ENCODE measurements around the gene PIP4K2C.

Gene PIP4K2C

DNA sequence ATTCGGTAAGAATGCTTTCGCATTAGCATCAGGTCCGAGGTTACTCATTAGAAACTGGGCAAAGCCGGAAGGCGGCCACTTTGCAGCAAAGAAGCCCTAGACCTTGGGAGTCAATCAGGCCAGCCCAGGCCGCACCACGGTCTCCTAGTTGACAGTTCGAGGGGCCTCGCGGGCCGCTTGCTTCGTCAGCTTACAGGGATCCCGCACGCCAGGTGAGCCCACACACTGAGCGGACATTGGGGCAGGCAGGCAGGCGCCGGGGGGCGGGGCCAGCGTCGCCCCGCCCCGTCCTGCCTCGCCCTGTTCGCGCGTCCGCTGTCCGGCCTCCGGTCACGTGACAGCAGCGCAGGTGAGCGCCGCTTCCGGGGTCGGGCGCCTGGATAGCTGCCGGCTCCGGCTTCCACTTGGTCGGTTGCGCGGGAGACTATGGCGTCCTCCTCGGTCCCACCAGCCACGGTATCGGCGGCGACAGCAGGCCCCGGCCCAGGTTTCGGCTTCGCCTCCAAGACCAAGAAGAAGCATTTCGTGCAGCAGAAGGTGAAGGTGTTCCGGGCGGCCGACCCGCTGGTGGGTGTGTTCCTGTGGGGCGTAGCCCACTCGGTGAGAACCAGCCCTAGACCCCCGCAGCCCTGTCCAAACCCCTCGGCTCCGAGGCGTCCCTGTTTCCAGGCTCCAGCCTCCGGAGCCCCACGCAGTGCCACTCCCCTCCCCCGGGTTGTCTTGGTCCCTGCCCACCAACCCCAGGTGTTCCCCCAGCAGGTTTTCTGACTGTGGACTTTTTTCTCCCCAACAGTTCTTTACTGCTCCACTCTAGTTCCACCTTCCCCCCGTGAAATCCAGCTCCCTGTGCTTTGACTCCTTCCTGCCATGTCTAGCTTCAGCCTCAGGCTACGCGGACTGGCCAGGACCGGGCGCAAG lies at the start of gene PIP4K2C:
Gene PIP4K2C, plus strand, starts transcription at position 329 of the 918 bp plus-strand sequence. Its CDS starts 98 bp downstream, at position 427.
- no peak for DNase-seq

DNA sequence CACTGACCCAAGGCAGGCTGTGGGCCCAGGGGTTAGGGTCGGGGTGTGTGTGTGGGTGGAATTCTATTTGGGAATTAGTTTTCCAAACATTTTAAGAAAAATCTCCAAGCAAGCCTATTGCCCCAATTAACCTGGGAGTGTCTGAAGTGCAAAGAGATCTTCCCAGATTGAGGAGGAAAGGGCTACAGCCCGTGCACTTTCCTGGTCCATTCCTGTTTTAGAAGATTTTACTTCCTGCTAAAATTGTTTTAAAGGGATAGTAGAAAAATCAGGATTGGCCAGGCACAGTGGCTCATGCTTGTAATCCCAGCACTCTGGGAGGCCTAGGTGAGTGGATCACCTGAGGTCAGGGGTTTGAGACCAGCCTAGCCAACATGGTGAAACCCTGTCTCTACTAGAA lies 49.3 kb upstream of the PIP4K2C start:
- no peak for DNase-seq

DNA sequence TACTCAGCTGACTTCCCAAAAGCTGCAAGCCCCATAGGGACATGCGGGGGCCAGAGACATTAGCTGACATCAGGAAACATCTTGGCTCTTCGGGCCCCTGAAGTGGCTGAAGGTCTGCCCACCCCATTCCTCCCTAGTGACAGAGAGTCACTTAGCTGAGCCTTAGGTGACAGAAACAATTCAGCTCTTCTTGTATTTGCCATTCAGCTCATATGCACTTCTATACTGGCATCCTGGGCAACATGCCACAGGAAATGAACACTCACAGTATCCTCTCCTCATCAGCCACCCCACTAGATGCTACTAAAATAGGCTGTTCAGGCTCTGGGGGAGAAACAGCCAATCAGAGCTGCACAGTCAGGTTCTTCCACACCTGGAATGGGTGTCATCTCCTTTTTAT lies 47.4 kb upstream of the PIP4K2C start:
- no peak for DNase-seq

DNA sequence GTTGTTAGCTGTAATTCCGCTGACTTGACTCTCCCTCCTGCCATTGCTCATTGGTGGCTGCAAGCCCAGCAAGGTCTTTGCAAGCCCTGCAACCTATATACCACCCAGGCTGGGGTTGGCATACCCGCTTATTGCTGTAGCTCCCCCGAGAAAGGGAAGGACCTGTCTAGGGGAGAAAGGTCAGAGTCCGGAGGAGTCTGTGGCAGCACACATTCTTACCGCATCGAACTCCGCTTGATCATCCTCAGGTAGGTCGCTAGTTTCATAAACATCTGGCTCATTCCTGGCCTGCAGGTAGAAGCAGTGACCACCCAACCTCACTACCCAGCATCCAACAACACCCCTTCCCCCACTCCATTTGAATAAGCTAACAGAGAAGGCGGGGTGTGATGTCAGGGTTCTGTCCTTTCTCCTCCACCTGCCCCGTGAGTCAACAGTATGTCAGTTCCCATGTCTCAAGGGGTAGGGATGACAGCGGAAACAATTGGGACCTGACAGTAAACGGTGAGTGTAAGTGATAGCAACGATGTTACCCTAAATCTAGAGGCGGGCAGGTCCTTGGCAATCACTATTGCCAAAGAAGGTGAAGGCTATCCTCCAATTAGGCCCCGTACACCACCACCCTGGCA lies 45.1 kb upstream of the PIP4K2C start:
- no peak for DNase-seq

DNA sequence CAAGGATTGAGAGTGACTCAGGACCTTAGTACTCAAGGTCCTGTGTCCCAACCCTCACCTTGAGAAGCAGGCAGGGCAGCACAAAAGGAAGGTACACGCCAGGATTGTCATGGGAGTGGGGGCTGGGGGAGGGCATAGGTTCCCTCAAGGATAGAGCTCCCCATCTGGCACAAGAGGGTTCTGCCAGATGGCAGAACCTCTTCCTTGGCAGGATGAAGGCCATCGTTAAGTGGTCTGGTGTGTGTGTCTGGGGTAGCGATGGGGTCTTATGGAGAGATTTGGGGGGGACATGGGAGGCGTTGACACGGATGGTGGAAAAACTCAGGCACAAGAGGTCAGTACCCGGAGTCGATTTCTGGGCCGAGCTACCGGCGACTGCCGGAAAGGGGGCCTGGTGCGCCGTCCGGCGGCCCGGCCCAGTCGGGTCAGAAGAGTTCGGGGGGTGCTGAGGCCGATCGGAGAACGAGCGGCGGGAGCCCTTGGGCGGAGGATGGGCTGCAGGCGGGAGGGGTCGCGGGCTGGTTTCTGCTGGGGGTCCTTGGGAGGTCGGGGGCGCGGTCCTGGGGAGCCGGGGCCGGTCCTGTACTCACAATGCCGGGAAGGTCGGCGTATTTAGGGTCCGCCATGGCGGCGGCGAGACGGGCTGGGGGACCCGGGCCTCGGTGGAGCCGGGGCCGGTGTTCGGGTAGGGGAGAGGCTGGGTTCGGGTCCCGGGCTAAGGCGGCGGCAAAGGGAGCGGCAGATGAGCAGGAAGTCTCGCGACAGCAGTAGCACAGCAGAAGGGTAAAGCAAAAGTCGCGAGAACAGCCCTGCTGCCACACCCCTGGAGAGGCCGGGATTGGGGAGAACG lies 44.3 kb upstream of the PIP4K2C start, which contains the start of gene DCTN2:
Gene DCTN2, minus strand, starts transcription at position 755 of the 850 bp plus-strand sequence. Its CDS starts 129 bp downstream, at position 626.
- peak; percentile 95 for DNase-seq

DNA sequence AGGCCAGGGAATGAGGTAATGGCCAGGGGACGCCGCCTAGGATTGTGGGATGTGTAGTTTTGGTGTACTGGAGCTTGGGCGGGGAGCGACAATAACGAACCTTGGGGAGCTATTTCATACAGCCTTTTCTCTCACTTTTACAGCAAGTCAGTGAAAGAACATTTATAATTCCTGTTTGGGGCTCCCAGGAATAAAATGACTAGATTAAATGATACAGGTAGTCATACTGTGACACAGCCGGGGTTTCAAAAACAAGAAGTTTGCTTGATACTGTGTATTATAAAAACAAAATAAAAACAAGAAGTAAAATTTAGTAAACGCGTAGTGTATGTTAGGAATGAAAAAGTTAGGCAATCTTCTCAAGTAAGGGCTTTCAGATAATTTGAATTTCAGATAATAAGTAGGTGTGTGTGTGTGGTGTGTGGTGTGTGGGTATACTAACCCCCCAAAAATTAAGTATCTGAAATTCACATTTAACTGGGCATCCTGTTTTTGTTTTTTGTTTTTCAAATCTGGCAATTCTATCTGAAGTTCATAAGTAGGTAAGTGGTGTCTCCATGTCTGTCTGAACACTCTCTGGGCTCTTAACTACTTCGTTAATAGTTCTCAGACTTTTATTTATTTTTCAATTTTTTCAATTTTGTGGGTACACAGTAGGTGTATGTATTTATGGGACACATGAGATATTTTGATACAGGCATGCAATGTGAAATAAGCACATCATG lies 43.5 kb upstream of the PIP4K2C start:
- DNase-seq, result no peak

DNA sequence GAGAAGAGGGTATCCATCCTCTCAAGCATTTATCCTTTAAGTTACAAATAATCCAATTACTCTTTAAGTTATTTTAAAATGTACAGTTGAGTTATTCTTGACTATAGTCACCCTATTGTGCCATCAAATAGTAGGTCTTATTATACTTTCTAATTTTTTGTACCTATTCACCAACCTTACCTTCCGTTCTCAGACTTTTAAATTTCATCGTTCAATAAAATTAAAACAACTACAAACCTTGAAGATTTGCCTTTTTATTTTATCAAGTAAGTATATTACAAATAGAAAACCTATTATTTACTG lies 43.0 kb upstream of the PIP4K2C start:
- DNase-seq, result no peak

DNA sequence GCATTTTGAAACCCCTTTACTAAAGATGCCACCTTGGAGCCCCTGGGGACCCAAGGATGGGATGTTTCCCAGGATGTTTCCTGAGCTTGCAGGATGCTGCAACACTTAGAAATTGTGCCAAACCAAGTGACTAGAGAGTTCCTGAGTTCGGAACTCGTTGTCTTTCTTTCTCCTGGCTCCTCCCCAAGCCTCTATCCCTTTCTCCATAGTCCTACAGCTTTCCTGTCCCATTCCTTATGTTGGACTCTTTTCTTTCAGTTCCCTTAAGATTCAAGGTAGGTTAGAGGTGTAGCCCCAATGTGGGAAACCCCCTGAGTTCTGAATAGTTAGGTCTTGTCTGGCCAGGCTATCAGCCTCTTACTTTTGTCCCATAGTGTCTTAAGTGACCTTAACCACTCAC lies 42.5 kb upstream of the PIP4K2C start:
- no peak for DNase-seq

DNA sequence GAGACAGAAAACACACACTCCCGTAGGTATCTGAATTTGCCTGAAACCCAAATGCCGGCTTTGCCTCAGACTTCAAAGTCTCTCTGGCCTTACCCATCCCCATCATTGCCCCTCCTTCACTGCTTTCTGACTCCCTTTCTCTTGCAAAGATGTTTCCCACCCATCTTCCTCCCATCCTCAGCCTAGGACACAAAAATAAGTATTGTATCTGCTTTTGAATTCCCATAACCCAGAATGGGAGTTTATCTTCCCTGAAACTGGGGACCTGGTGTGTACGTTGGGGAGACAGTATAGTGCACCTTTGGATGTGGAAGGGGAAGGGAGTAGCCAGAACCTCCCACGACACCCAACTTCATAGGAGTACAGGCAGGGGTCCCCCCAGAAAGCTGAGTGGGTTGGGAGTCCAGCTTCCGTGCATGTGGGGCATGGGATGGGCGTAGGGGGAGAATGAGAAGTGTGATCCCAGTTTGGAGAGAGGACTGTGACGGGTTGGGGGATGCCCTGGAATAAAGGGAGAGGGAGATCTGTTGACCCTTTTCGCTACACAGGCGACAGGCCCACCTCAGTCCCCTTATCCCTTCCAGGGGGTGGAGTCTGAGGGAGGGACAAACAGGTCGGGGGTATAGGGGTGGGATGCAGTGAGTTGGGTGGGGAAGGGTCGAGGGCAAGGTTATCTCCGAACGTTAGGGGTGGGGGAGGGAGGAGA lies 41.6 kb upstream of the PIP4K2C start:
- no peak for DNase-seq

DNA sequence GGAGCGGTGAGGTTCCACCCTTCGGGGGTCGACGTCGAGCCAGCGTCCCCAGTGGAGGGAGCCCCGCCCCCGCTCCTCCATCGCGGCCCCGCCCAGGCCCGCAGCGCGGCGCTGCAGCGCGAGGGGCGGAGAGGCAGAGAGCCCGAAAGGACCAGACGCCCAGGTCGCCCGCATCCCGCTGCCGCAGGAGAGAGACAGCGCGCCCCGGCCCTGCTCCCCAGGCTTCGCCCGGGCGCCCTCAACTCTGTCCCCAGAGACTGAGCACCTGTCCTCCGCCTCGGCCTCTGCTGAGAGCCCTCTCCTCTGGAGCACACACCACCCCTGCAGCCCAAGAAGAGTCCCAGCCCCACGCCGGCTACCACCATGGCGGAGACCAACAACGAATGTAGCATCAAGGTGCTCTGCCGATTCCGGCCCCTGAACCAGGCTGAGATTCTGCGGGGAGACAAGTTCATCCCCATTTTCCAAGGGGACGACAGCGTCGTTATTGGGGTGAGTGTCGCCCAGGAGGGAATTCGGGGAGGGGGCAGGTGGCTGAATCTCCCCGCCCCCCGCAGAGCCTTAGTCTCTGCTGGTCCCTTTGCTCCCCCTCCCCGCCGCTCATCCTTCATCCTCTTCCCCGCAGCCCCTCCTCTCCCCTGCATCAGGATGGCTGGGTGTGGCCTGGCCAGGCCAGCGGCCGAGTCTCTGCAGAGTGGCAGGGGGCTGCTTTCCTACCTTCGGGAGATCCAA lies 40.9 kb upstream of the PIP4K2C start, which contains the start of gene KIF5A:
Gene KIF5A, plus strand, starts transcription at position 136 of the 732 bp plus-strand sequence. Its CDS starts 228 bp downstream, at position 364.
- DNase-seq, result no peak

DNA sequence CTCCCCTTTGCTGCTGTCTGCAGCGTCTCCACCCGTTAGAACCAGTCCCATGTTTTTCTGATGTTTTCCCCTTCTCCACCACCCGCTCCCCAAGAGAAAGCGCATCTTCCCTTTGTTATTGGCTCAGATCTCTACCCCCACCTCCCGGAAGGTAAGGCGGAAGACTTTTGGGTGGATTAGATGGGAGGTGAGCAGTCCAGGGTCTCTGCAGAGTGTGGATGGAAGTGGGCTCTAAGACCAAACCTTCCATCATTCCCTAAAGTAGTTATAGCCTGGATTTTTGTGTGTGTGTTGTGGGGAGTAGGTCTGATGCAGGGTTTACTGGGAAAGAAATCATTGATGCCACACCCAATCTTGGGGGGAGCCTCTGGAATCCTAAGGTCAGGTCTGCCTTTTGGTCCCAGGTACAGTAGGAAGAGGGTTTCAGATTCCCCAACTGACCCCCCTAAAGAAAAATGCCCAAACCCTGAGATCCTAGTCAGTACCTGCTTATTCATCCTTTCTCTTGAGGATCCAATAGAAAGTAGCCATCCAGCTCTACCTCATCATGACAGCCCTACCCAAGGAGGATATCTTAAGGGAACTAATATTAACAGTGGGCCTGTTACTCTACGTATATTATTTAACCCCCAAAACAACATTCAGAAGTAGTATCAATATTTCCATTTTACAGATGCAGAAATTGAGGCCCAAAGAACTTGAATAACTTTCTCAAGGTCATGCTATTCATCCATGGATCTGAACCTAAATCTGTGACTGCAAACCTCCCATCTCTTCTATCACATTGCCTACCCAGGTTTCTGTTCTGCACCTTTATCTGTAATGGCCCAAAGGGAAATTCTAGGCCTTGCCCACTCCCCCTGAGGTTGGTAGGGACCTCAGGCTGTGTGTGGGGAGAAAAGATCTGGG lies 40.1 kb upstream of the PIP4K2C start:
- no peak for DNase-seq

DNA sequence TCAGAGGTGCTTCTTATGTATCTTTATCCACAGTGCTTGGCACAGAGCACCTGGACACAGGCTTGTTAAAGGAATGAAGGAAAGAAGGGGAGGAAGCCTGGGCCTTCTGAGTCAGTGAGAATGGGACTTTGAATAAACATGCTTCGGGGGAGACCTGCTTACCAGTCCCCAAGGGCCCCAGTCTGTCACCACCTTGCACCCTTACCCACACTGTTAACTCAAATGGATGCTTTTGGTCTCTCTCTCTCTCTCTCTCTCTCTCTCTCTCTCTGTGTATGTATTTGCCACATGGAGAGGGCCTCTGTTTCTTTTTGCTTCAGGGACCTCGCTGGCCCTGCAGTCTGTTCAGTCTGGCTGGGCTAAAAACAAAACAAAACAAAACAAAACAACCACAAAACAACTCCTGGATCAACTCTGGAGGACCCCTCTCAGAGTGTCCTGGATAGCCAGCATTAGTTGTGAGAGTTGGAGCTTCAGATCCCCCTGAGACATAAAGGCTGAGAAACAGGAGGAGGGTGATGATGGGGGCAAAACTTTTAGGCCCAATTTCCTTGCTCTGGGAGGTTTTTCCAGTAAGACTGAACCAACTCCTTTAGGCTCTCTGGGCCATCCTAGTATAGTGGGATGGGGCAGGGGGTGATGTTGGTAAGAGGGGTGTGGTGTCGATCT lies 39.2 kb upstream of the PIP4K2C start:
- no peak for DNase-seq

DNA sequence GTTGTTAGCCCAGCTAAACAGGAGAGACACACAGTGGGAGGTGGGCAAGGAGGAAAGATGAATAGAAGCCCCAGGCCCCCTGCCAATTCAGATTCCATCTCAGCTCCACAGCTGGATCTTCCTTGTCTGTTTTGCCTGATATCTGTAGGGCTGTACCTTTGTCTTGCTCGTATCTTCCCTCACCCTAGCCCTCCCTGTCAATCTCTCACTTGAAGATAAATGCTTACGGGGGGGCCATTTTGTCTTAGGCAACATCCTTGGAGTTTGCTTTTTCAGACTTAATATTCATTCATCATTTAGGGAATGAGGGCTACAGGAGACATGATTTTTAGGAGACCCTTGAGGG lies 38.7 kb upstream of the PIP4K2C start:
- DNase-seq, result no peak

DNA sequence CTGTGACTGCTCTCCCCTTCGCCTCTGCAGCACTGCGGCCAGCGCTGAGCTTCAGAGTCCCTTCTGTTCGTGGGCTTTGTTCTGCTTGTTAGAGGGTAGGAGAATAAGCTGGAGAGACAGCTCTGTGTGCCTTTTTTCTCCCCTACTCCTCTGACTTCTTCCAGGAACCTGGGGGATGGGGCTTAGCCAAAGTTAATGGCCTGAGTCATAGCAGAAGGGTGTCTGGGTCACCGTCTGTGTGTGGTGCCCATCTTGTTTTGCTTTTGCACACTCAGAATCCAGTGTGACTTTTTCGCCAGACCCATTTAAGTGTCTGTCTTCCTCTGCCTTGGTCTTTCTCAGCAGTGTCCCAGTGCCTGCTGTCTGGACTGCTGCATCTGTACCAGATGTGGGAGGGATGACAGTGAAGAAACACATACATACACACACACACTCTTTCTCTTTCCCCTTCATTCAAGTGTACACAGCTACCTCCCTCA lies 38.1 kb upstream of the PIP4K2C start:
- DNase-seq, result no peak

DNA sequence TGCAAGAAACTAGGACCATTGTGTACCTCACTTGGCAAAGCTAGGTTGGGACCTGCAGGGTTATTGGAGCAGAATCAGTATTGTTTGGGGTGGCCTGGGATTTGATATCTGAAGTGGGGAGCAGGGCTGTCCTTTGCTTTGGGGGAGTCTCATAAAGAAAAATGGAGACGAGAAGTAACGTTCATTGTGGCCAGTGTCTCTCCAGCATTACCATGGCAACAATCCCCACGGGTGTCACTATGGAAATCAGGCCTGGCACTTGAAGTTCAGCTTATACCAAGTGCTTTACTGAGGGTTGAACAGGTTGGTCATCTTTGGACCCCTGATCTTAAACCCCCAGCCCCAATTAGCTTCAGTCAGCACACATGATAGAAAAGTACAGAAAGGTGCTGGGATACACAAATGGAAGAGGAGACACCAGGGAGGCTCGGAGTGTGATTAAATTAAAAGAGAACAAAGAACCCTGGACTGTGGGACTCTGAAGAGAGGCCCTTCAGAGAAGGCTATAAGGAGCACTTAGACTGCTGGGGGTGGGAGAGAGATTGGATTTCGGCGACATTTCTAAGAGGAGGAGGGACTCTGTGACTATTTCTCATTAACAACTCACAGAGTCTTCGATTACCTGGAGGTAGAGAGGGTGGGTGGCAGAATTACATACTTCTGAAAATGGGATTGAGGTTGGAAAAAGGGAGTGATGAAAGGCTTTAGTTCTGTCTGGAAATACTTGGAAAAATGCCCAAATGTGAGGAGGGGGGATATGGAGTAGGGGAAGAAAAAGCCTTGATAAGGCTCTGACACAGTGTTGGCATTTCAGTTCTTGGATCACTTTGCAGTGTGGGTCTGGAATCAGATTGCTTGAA lies 37.4 kb upstream of the PIP4K2C start:
- DNase-seq, result no peak

DNA sequence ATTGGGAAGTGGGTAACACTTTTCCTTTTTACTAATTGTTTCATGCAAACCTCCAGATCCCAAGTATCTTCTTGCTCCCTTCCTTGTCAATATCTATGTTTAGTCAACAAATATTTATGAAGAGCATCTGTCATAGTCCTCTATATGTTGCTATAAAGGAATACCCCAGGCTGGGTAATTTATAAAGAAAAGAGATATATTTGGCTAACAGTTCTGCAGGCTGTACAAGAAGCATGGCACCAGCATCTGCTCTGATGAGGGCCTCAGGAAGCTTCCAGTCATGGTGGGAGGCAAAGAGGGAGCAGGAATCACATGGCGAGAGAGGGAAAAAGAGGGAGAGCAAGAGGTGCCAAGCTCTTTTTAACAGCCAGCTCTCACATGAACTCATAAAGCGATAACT lies 36.5 kb upstream of the PIP4K2C start:
- no peak for DNase-seq

DNA sequence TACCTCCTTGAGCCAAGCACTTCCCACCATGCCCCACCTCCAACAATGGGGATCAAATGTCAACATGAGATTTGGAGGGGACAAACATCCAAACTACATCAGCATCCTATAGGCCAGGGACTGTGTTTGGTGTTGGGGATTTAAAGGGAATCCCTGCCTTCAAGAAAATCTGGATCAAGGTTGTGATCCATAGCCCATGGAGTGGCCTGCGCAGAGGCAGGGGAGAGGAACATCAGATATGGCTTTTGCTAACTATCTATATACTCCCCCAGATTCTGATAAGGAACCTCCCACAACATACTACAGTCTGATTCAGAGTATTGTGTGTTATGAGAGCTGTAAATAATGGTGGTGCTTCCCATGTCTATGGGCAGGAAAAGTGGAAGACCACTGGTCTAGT lies 36.1 kb upstream of the PIP4K2C start:
- DNase-seq, result no peak

DNA sequence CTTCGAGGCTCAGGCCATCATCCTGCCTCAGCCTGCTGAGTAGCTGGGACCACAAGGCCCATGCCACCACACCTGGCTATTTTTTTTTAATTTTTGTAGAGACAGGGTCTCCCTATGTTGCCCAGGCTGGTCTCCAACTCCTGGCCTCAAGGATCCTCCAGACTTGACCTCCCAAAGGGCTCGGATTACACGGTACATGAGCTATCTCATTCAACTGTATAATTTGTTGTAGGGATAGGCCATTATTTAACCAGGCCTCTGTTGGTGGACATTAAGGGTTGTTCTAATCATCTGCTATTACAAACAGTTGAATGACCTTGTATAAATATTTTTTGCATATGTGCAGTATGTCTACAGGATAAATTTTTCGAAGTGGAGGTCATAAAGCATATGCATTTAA lies 32.1 kb upstream of the PIP4K2C start:
- DNase-seq, result no peak

DNA sequence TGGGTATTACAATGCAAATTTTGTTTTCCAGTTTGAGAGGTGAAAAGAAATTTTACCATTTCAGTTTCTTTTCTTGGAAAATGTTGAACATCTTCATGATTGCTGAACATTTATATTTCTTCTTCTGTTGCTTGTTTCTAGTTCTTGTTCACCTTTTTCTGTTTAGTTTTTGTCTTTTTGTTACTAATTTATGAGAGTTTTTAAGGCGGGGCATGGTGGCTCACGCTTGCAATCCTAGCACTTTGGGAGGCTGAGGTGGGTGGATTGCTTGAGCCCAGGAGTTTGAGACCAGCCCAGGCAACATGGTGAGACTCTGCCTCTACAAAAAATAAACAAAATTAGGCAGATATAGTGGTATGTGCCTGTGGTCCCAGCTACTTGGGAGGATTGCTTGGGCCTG lies 30.5 kb upstream of the PIP4K2C start:
- DNase-seq, result no peak
